ENCODE results near the gene ZNF45.

DNA sequence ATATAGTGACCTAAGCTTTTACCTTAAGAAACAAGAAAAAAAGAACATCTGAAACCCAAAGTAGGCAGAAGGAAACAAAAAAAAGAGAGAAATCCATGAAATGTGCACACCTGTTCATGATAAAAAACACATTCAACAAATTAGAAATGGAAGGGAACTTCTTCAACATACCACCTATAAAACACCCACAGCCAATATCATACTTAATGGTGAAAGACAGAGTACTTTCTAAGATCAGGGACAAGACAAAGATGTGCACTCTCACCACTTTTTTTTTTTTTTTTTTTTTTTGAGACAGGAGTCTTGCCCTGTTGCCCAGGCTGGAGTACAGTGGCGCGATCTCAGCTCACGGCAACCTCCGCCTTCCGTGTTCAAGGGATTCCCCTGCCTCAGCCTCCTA lies 29.2 kb downstream of the ZNF45 start:
- TF ChIP-seq POLR2A (IDR thresholded peaks at IDR 0.05; ENCODE audit: low read depth, low read length) (no peak), FOS (IDR thresholded peaks at IDR 0.05; ENCODE audit: borderline replicate concordance, insufficient read depth, low read length) (no peak), MYC (IDR thresholded peaks at IDR 0.05; ENCODE audit: low read depth, low read length) (no peak), EZH2 (IDR thresholded peaks at IDR 0.05; ENCODE audit: borderline replicate concordance, low read depth, low read length, severe bottlenecking) (no peak)
- TF ChIP-seq, protein P1, sequence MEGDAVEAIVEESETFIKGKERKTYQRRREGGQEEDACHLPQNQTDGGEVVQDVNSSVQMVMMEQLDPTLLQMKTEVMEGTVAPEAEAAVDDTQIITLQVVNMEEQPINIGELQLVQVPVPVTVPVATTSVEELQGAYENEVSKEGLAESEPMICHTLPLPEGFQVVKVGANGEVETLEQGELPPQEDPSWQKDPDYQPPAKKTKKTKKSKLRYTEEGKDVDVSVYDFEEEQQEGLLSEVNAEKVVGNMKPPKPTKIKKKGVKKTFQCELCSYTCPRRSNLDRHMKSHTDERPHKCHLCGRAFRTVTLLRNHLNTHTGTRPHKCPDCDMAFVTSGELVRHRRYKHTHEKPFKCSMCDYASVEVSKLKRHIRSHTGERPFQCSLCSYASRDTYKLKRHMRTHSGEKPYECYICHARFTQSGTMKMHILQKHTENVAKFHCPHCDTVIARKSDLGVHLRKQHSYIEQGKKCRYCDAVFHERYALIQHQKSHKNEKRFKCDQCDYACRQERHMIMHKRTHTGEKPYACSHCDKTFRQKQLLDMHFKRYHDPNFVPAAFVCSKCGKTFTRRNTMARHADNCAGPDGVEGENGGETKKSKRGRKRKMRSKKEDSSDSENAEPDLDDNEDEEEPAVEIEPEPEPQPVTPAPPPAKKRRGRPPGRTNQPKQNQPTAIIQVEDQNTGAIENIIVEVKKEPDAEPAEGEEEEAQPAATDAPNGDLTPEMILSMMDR (IDR thresholded peaks at IDR 0.05; ENCODE audit: extremely low read depth in 1 of 2, insufficient read depth in 1 of 2, low read depth in 1 of 2, low read length in 2 of 2), result no peak
- TF ChIP-seq, protein P2, sequence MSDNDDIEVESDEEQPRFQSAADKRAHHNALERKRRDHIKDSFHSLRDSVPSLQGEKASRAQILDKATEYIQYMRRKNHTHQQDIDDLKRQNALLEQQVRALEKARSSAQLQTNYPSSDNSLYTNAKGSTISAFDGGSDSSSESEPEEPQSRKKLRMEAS (IDR thresholded peaks at IDR 0.05; ENCODE audit: insufficient read depth, insufficient read length), result no peak
